Measurements from ENCODE around the gene GPR34. TPM values are rescaled to one million over a fixed set of nuclear protein-coding genes. Genes with fewer than 3 reads are reported as not detected.

GPR34 gene
- total RNA-seq, 1 experiment from 2014 or later: not detected

DNA sequence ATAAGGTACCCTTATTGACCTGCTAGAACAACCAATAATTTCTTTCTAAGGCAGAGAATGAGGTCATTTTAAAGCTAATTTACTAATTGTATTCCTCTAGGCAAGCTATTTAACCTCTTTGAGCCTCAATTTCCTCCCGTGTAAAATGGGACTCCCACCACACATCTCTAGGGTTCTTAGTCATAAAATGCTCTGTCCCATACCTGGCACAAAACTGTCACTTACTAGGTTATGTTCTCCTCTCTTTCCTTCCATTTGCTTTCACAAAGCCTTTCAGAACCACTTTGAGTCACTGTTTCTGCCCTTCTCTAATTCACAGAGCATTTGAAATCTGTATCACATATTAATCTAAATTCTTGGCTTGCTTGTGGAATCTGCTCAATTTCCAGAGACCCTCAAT, 32.8 kb downstream of the GPR34 start:
- in situ Hi-C loops (cut with HindIII; ENCODE audit: low pct_unique_long_range_greater_than_20kb, low sequenced_read_pairs): no loop called here
- no peak for DNase-seq (ENCODE audit: low read depth, low spot score)

DNA sequence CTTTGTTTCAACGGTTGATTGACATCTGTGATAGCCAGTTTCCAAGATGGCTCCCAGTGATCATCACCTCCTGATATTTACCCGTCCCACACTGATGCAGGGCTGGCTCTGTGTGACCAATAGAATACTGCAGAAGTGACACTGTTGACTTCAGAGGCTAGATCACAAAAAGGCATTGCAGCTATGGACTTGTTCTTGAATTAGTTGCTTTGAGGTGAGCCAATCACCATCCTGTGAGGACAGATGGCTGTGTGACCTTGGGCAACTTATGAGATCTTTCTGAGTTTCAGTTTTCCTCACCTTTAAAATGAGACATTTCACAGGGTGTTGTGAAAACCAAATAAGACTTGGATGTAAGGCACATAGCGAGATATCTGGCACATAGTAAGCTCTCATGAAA, 33.4 kb downstream of the GPR34 start:
- in situ Hi-C loops (cut with HindIII; ENCODE audit: low pct_unique_long_range_greater_than_20kb, low sequenced_read_pairs): no loop called here

DNA sequence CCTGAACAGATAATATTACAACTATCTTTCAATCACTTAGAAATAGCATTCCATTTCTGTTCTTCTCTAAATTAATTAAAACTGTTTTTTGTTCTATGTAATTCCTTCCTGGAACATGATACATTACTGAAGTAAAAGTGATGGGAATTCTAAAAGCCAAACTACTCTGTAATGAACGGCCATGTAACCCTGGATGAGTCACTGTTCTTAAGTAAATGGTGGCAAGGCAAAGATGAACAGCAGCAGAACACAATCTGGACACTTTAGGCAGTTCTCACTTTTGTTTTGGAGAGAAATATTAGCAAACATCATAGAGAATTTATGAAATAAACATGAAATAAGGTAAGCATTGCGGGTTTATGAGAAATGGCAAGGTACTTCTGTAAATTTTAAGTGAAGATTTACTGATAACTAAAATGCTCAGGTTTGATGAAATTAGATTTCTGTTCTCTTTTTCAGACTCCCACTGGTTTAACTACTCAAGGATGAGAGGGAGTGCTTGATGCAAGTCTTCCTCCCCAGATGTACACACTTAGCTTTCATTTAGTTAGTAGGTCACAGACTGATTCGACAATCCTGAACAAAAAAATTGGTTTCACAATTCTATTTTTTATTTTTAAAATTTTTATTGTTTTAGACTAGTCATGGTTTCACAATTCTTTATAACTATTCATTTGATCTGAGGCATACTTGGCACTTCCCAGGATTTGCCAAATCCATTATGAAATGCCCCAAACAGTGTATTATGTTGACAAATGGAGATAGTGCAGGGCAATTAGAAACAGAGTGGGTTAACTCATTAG, 34.2 kb downstream of the GPR34 start:
- in situ Hi-C loops (cut with HindIII; ENCODE audit: low pct_unique_long_range_greater_than_20kb, low sequenced_read_pairs): no loop called here
- no peak for DNase-seq (ENCODE audit: low read depth, low spot score)

More for the DNA sequence above, 33.4 kb downstream of the GPR34 start:
- no peak for DNase-seq (ENCODE audit: low read depth, low spot score)

DNA sequence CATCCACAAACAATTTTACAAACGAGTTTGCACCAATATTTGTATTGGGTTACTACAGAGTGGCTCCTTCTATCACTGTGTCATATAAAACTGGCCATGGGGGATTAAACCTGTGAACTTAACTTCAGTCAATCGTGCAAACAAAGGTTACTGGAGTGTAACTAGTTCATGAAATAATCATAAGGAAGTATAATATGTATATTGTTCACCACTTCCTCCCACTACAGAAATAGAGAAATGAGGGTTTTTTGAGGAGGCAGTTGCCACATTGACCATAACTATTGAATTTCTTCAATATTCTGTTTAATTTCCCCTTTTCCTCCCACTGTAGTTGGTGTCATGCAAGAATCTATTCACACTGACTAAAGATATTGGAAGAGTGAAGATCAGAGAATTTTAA, 35.1 kb downstream of the GPR34 start, which contains the start of gene GPR82:
GPR82 (plus strand) TSS at position 356 of the 400 bp plus-strand sequence. CDS start 2,846 bp downstream, outside the sequence.
- in situ Hi-C loops (cut with HindIII; ENCODE audit: low pct_unique_long_range_greater_than_20kb, low sequenced_read_pairs): no loop called here
- DNase-seq (ENCODE audit: low read depth, low spot score): no peak

DNA sequence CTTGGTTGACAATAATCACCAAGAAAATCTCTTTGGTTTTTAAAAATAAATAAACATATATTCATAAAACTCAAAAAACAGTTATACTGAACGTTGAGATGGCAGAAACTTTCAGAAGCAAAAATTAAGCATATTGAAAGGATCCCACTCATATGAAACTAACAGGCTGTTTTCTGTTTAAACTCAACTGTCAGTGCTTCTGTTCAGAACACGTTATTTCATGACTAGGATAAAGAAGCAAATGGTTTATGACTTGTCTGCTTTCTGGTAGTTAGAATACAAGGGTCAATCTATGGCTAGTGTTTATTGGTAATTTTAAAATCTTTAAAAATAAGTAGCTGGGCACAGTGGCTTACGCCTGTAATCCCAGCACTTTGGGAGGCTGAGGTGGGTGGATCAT, 39.4 kb downstream of the GPR34 start:
- no peak for DNase-seq (ENCODE audit: low read depth, low spot score)
- in situ Hi-C loops (cut with HindIII; ENCODE audit: low pct_unique_long_range_greater_than_20kb, low sequenced_read_pairs): no loop called here

DNA sequence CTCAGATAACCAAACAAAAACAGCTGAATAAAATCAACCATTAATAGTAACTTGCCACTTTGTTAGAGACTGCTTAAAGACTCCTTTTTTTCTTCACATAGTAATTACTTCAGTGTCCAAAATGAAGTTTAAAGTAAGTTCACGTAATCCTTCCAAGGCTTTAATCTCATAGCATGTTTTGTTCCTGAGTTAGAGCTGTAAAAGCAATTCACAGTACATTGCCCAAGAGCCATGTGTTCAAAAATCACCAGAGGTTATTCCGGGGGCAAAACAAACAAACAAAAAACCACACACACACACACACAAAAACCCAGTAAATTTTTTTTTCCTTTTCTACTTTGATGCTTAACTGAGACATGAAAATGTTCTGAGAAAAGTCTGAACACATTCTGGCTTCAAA, 41.3 kb downstream of the GPR34 start:
- no peak for DNase-seq (ENCODE audit: low read depth, low spot score)
- in situ Hi-C loops (cut with HindIII; ENCODE audit: low pct_unique_long_range_greater_than_20kb, low sequenced_read_pairs): no loop called here

DNA sequence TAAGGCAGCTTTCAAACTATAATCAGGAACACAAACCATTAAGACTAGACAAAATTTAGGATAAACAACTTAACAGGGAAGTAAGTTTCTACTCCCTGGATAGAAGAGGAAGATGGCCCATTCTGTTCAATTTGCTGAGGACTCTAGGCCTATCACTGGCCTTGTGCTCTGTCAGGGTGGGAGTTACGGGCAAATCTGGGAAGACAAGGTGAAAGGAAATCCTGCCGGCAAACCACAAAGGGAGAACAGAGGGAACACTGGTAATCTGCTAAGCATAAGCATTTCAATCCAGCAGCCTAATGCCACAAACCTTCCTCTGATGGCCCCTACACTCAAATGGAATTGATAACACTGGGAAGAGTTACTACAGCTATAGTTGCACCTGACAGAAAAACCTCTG, 43.5 kb downstream of the GPR34 start:
- in situ Hi-C loops (cut with HindIII; ENCODE audit: low pct_unique_long_range_greater_than_20kb, low sequenced_read_pairs): no loop called here
- DNase-seq (ENCODE audit: low read depth, low spot score): no peak

DNA sequence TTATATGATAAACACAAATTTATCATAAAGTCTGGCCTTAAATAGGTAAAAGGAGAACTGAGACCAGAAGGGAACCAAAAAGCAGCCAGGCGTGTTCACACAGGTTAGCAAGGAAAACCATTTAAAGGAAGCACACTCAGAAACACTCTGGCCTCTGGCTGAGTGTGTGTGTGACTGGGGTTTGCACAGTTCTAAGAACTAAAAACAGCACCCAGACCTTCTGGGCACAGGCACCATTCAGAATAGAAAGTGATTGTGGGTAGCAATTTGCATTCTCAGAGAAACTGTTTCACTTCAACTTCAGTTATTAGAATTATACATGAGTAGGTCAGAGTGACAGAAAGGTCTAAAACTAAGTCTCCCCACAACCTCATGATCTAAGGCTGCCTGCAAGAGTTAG, 45.2 kb downstream of the GPR34 start:
- in situ Hi-C loops (cut with HindIII; ENCODE audit: low pct_unique_long_range_greater_than_20kb, low sequenced_read_pairs): no loop called here
- DNase-seq (ENCODE audit: low read depth, low spot score): no peak

DNA sequence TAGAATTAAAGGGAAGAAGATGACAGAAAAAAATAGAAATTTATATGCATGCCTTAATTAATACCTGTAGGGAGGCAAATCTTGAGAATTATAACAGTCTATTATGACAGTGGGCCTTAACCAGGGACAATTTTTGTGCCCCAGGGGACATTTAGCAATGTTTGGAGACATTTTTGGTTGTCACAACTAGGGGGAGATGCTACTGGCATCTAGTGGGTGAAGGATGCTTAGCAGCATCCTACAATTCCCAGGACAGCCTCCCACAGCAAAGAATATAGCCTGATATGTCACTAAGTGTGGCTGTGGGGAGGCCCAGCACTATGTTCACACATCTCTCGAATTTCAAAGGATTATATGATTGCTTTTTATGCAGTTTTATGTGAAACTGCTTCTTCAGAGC, 45.8 kb downstream of the GPR34 start:
- in situ Hi-C loops (cut with HindIII; ENCODE audit: low pct_unique_long_range_greater_than_20kb, low sequenced_read_pairs): no loop called here
- peak; percentile 45 for DNase-seq (ENCODE audit: low read depth, low spot score)

DNA sequence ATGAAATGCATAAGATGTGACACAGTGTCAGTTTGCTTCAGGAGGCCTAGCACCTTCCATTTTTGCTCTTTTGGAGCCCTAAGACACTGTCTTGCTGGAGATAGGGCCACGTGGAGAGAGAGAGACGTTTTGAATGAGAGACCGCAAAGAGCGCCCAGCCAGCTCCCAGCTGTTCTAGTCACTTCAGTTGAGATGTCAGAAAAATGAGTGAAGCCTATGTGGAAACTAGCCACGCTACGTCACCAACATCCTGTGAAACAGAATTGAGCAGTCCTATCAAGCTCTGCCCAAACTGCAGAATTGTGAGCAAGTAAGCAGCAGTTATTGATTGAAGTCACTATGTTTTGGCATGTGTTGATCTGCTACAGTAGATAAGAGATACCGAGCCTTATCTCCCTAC, 48.3 kb downstream of the GPR34 start:
- no peak for DNase-seq (ENCODE audit: low read depth, low spot score)
- in situ Hi-C loops (cut with HindIII; ENCODE audit: low pct_unique_long_range_greater_than_20kb, low sequenced_read_pairs): no loop called here

DNA sequence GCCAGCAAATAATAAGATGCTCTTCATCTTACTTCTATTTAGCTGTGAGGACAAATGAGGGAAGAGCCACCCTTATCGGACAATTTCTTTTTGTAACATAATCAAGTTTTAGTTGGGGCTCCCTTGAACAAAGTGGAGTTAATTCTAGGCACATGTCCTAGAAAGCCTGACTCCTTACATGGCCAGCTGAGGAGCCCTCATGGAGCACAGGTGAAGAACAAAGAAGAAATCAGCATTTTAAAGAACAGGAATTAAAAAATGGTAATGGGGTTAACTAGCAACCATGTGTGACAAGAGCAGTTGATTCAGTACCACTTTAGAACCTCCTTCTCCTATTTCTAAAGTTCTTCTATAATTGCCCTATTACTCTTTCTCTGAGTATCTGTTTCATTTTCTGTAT, 51.1 kb downstream of the GPR34 start:
- no peak for DNase-seq (ENCODE audit: low read depth, low spot score)
- in situ Hi-C loops (cut with HindIII; ENCODE audit: low pct_unique_long_range_greater_than_20kb, low sequenced_read_pairs): no loop called here

Small RNA genes lying within 50 kb of the gene (small RNA-seq; reads per million reads assigned to genes)
- 0 to 0.10 reads per million in 2 experiments for gene RN7SL144P

Other genes starting within 250 kb of the GPR34 start
- gene NYX, start 241.6 kb upstream of the GPR34 start, total RNA-seq (2014; rRNA removed; shearing (Covaris generic)): not detected in 2 replicates
- not detected in 2 replicates for gene GPR82, start 35.2 kb downstream of the GPR34 start, total RNA-seq (2014; rRNA removed; shearing (Covaris generic))
- 10.9 and 11.4 TPM in 2 replicates for gene CASK, start 234.6 kb downstream of the GPR34 start, total RNA-seq (2014; rRNA removed; shearing (Covaris generic))

Data from SK-MEL-5 (cell line).